ENCODE results near the gene CFAP20DC. TPM values are rescaled to one million over a fixed set of nuclear protein-coding genes. Genes with fewer than 3 reads are reported as not detected.
"Not testable (repeated sequence)": the region's sequence is repeated elsewhere in the genome, so short reads cannot be mapped to it uniquely, and the experiment has no call there.

The CFAP20DC gene
- total RNA-seq, 1 experiment from 2014 or later, result 1.1 TPM

GRCh38 chr3:58698246-58698645, 351.6 kb downstream of the CFAP20DC start:
- no TSS peak for BruUV-seq (replicated peaks)
- POLR2A ChIA-PET, result interaction anchor here (1.0 kb wide), 1 partner anchor 134 kb away, joined by 3 read pairs; no protein-coding TSS in a partner anchor
- Mint-ChIP-seq H3K27me3 (ENCODE audit: insufficient read depth, unreplicated experiment) (no peaks in the 10 kb centered on the region), H3K36me3 (ENCODE audit: insufficient read depth, unreplicated experiment) (no peaks in the 10 kb centered on the region), H3K4me1 (ENCODE audit: insufficient read depth, unreplicated experiment) (no peaks in the 10 kb centered on the region), H3K4me3 (ENCODE audit: unreplicated experiment) (no peak overlapping the region), H3K9me3 (ENCODE audit: unreplicated experiment) (peaks cover 14% of the 10 kb centered on the region), H3K27ac (ENCODE audit: low read depth, unreplicated experiment) (no peak overlapping the region)
- no peak for DNase-seq (ENCODE audit: unreplicated experiment)
- CTCF ChIA-PET, result no interaction called here
- TF ChIP-seq CTCF (IDR thresholded peaks at IDR 0.05; ENCODE audit: unreplicated experiment), result no peak
- intact Hi-C loops (cut with micrococcal nuclease), result no loop called here

- no peaks in the 10 kb centered on the region for H3K36me3 Mint-ChIP-seq (ENCODE audit: insufficient read depth, unreplicated experiment)
- no peak for TF ChIP-seq CTCF (IDR thresholded peaks at IDR 0.05; ENCODE audit: unreplicated experiment)
- H3K4me3 Mint-ChIP-seq (ENCODE audit: unreplicated experiment), result no peak overlapping the region
- CTCF ChIA-PET, result no interaction called here
- H3K9me3 Mint-ChIP-seq (ENCODE audit: unreplicated experiment), result peaks cover 17% of the 10 kb centered on the region
- no peaks in the 10 kb centered on the region for H3K27me3 Mint-ChIP-seq (ENCODE audit: insufficient read depth, unreplicated experiment)
- no peak overlapping the region for H3K27ac Mint-ChIP-seq (ENCODE audit: low read depth, unreplicated experiment)
- intact Hi-C loops (cut with micrococcal nuclease), result no loop called here
- POLR2A ChIA-PET, result no interaction called here
- H3K4me1 Mint-ChIP-seq (ENCODE audit: insufficient read depth, unreplicated experiment), result no peaks in the 10 kb centered on the region
- no peak for DNase-seq (ENCODE audit: unreplicated experiment)
- no TSS peak for BruUV-seq (replicated peaks)
Observed at GRCh38 chr3:58697561-58697960, 352.3 kb downstream of the CFAP20DC start.

- H3K36me3 Mint-ChIP-seq (ENCODE audit: insufficient read depth, unreplicated experiment); H3K4me3 Mint-ChIP-seq (ENCODE audit: unreplicated experiment); BruUV-seq (replicated peaks); intact Hi-C loops (cut with micrococcal nuclease); H3K4me1 Mint-ChIP-seq (ENCODE audit: insufficient read depth, unreplicated experiment); H3K27me3 Mint-ChIP-seq (ENCODE audit: insufficient read depth, unreplicated experiment); H3K27ac Mint-ChIP-seq (ENCODE audit: low read depth, unreplicated experiment); DNase-seq (ENCODE audit: unreplicated experiment): not testable (repeated sequence)
- ChIA-PET CTCF (interaction anchor here (0.5 kb wide), 1 partner anchor 17 kb away, joined by 3 read pairs; no protein-coding TSS in a partner anchor), POLR2A (interaction anchor here (0.8 kb wide), 1 partner anchor 21 kb away, joined by 5 read pairs; no protein-coding TSS in a partner anchor)
- peaks cover 17% of the 10 kb centered on the region for H3K9me3 Mint-ChIP-seq (ENCODE audit: unreplicated experiment)
Observed at GRCh38 chr3:58696813-58697212, 353.0 kb downstream of the CFAP20DC start.

GRCh38 chr3:58696093-58696492, 353.7 kb downstream of the CFAP20DC start:
- TF ChIP-seq CTCF (IDR thresholded peaks at IDR 0.05; ENCODE audit: unreplicated experiment), result no peak
- POLR2A ChIA-PET, result no interaction called here
- H3K27ac Mint-ChIP-seq (ENCODE audit: low read depth, unreplicated experiment), result no peak overlapping the region
- H3K4me1 Mint-ChIP-seq (ENCODE audit: insufficient read depth, unreplicated experiment), result no peaks in the 10 kb centered on the region
- H3K4me3 Mint-ChIP-seq (ENCODE audit: unreplicated experiment), result no peak overlapping the region
- H3K9me3 Mint-ChIP-seq (ENCODE audit: unreplicated experiment), result peaks cover 17% of the 10 kb centered on the region
- no peaks in the 10 kb centered on the region for H3K27me3 Mint-ChIP-seq (ENCODE audit: insufficient read depth, unreplicated experiment)
- DNase-seq (ENCODE audit: unreplicated experiment), result no peak
- CTCF ChIA-PET, result interaction anchor here (0.5 kb wide), 1 partner anchor 16 kb away, joined by 3 read pairs; no protein-coding TSS in a partner anchor
- intact Hi-C loops (cut with micrococcal nuclease), result no loop called here
- no peaks in the 10 kb centered on the region for H3K36me3 Mint-ChIP-seq (ENCODE audit: insufficient read depth, unreplicated experiment)
- no TSS peak for BruUV-seq (replicated peaks)

GRCh38 chr3:58695284-58695683, 354.5 kb downstream of the CFAP20DC start:
- intact Hi-C loops (cut with micrococcal nuclease); H3K27me3 Mint-ChIP-seq (ENCODE audit: insufficient read depth, unreplicated experiment); H3K4me3 Mint-ChIP-seq (ENCODE audit: unreplicated experiment); H3K36me3 Mint-ChIP-seq (ENCODE audit: insufficient read depth, unreplicated experiment); H3K4me1 Mint-ChIP-seq (ENCODE audit: insufficient read depth, unreplicated experiment); DNase-seq (ENCODE audit: unreplicated experiment); BruUV-seq (replicated peaks); POLR2A ChIA-PET; H3K27ac Mint-ChIP-seq (ENCODE audit: low read depth, unreplicated experiment): not testable (repeated sequence)
- CTCF ChIA-PET, result interaction anchor here (0.7 kb wide), 1 partner anchor 1161 kb away, joined by 3 read pairs; no protein-coding TSS in a partner anchor
- peaks cover 17% of the 10 kb centered on the region for H3K9me3 Mint-ChIP-seq (ENCODE audit: unreplicated experiment)

Measured in MCF 10A (cell line).